Effector CD4-positive, alpha-beta T cell (primary cell): ENCODE results near the gene ALPK3.

Experiments used
- DNase-seq: peaks from one replicate; pipeline ENCODE4 v3.0.0-alpha.2; 2020

ALPK3 gene

DNA sequence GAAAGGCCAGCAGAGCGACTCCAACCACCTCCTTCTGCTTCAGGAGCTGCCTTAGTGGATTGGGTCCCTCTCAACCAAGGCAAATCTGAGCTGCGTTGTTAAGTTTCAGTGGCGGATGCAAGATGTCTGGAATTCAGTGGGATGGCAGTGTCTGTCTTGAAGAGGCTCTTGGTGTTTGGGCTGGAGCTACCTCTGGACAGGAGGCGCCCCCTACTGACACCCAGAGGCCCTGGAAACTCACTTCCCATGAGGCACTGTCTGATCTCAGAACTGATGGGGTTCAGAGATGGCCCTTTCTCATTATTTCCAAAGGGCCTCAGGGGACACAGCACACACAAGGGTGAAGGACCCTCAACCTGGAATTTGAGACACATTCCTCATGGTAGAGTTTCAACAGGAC is 61.3 kb downstream of the ALPK3 start:
- peak; percentile 31 for DNase-seq

DNA sequence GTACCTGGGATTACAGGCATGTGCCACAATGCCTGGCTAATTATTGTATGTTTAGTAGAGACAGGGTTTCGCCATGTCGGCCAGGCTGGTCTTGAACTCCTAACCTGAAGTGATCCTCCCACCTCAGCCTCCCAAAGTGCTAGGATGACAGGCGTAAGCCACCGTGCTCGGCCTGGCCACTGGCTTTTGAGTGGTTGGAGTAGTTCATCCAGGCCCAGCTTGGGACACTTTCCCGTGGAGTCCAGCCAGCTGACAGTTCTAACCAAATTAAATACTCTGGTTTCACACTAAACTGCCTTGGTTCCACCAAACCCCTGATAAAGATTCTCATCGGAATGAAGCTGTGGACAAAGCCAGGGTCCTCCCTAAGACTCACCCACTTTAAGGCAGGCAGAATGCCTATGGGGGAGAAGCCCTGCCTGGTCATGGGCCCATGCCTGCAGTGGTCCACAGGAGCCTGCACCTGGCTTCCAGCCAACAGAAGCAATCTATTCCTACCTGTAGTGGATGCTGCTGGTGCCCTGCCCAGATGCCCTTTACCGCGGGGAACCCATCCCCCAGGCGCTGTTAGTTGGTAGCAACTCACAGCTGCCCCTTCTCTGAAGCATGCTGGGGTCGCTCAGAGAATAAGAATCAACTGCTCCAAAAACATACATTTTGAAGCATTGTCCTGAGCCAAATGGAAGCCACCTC is 62.1 kb downstream of the ALPK3 start:
- no peak for DNase-seq

- no peak for DNase-seq
These were observed 62.9 kb downstream of the ALPK3 start for GRCh38 chr15:84880007-84880406.

- no peak for DNase-seq
These were observed 63.8 kb downstream of the ALPK3 start for GRCh38 chr15:84880822-84881519.

DNA sequence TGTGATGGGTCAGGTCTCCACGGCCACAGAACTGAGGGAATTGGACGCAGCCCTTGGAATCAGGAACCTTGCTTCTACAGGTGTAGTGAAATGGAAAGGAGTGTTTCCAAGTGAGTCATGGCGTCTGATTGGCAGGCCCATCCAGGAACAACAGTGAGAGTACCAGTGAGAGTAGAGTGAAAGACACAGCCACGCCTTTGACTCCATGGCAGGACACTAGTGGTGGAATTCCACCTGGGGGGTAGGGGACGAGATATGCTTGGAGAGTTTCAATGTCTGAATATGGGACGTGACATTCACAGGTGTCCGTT is 64.3 kb downstream of the ALPK3 start:
- no peak for DNase-seq

DNA sequence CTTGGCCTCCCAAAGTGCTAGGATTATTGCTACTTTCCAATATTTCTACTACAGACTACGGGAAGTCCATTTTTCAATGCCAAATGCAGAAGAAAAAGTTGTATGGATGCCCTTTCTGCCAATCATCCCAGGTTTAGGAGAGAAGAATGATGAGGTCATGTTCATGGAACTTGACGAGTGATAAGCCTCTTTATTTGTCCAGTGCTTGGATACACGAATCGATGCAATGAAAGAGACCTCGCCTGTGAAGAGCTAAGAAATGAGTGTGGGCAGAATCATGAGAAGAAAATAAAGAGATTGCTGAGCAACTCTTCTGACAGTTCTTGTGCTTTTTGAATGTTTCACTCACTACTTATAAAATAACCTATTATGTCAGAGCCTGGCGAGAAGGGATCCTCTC is 66.3 kb downstream of the ALPK3 start:
- DNase-seq, result no peak

DNA sequence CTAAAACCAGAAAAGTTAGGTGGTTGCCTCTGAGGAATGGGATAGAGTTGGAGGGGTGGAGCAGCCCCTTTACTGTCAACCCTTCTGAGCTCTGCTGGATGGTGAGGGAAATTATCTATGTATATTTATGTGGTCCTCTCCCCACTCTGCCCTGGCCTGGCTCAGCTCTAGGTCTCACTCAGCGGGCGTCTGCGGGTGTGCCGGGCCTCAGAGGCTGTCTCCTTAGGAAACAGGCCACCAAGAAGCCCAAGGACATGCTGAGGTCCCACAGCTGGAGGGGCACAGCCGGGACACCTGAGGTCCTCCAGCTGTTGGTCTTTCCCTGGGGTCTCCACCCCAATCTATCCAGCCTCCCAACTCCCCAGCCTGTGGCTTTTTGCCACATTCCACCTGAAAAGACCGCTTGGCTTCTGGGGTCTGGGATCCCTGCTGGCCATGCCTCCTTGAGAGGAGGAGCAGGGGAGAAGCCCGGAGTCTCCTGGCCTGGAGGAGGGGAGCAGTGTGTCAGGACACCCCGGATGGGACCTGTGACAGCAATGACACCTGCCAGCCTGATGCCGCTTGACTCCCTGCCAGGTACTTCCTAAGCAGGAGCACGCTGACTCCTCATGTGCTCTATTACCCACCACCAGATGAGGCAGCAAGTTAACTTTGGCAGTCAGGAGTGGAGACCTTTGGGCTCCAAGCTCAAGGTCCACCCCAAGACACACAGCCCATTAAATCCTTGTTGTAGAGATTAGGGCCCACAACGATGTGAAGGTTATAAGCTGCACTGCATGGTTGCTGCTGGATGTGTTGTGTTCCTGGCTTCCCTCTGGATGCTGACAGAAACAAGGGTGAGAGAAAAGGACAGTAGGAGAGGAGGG is 67.0 kb downstream of the ALPK3 start, which contains the start of gene SLC28A1:
Gene SLC28A1, plus strand, starts transcription at position 747 of the 866 bp plus-strand sequence. CDS start 3,099 bp downstream, outside the sequence.
- DNase-seq, result no peak

DNA sequence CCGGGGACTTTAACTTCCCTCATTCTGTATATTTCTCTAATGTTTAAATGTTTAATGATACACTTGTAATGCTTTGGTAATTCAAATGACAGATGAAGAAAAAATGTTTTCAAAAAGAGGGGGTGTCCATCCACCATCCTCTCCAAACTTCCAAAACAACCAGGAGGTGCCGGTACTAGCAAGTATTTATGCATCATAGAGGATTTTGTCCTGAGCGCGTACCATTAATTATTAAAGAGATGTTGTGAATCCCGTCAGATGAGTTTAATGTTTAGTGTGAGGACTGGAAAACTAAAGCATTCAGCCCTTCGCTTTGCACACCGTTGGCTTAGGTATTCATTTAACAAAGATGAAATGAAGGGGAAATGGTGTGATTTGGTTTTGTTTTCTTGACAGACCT is 68.6 kb downstream of the ALPK3 start:
- DNase-seq, result no peak

DNA sequence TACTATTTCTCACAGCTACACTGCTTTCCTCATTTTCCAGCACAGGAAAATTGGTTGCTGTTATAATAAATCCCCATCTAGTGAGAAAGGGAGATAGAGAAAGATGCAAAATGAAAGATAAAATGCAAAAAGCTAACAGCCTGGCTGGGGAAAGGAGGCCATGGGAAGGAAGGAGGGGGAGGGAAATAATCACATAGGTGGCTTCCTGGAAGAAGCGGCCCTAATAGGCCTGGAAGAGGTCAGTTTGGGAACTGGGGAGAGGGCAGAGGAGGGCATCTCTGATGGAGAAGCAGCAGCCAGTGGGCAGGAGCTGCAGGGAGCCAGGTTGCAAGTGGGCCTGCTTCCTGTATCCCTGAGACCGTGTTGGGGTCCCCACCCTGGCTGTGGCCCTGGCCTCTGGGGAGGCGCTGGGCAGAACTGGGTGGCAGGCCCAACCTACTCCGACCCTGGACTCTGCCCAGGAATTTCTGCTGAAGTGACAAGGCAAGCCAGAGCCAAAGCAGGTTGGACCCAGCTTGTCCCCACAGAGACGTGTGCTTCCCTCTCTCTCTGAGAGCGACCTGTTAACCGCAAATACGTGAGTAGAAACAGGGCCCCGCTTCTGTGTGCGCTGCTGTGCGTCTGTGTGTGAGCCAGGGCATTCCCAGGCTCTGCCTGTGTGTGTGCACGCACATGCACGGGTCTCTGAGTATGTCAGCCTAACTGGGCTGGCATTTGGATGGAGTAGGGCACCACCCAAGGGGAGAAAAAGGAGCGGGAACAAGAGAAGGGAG is 69.2 kb downstream of the ALPK3 start:
- no peak for DNase-seq

GRCh38 chr15:84886984-84887299 is 69.8 kb downstream of the ALPK3 start:
- no peak for DNase-seq

GRCh38 chr15:84887938-84888337 is 70.8 kb downstream of the ALPK3 start:
- no peak for DNase-seq

DNA sequence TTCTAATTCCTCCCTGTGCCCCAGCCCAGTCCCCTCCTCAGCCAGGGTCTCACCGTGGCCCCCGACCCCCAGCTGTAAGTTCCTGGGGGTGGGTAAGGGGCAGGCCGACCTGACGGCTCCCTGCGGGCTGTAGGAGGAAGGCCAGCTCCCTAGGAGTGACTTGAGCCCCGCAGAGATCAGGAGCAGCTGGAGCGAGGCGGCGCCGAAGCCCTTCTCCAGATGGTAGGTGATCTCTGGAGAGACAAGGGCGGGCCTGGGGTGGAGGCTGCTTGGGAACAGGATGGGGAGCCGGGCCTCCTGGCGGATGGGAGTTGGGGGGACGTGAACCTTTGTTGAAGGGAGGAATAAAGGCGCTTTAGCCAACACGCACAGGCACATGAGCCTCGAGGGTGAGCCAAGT is 71.5 kb downstream of the ALPK3 start:
- no peak for DNase-seq

- no peak for DNase-seq
These were observed 72.3 kb downstream of the ALPK3 start for GRCh38 chr15:84889313-84889990.

DNA sequence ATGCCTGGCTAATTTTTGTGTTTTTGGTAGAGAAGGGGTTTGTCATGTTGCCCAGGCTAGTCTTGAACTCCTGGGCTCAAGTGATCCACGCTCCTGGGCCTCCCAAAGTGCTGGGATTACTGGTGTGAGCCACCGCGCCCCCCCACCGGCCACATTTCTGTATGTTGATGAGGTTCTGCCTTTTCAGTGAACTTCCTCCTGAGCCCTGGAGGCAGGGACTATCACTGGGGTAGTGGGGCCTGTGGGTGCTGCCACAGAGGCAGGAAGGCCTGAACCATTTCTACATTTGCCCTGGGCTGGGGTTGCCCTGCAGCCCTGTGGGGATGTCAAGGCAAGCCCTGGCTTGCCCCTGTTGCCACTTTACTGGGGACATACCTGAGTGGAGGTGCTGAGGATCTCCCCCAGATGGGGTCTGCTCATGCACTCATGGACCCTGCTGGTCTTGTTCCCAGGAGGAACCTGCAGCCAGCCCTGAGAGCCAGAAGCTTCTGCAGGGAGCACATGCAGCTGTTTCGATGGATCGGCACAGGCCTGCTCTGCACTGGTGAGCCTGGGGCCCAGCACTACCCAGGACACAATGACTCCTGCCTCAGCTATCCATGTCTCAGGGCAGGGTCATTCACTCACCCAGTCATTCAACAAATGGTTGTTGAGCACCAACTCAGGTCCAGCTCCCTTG is 73.0 kb downstream of the ALPK3 start:
- no peak for DNase-seq

- DNase-seq, result no peak
These were observed 73.6 kb downstream of the ALPK3 start for GRCh38 chr15:84890670-84891162.

- no peak for DNase-seq
These were observed 74.2 kb downstream of the ALPK3 start for GRCh38 chr15:84891339-84891738.

DNA sequence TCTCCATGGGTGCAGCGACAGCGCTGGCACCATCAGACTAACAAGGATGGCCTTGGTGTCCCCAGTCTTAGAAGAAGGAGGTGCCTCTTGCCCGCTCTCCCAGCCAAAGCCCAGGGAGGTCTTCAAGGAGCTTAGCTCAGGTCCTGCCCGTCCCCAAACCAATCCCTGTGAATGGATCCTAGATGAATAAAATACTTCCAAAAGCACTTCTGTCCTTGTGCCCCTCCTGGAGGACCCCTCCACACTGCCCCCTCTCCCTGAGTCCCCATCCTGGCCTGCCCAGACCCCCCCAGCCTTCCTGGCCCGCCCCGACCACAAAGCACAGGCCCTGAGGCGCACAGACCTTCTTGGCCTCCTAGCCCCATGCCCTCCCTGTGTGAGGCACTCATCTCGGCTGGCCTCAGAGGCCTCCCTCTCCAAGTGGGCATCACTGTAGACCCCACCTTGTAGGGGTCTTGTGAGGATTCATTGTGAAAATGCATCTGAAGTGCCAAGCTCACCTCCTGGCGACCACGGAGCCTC is 75.7 kb downstream of the ALPK3 start:
- no peak for DNase-seq

- DNase-seq, result no peak
These were observed 76.5 kb downstream of the ALPK3 start for GRCh38 chr15:84893607-84894006.

DNA sequence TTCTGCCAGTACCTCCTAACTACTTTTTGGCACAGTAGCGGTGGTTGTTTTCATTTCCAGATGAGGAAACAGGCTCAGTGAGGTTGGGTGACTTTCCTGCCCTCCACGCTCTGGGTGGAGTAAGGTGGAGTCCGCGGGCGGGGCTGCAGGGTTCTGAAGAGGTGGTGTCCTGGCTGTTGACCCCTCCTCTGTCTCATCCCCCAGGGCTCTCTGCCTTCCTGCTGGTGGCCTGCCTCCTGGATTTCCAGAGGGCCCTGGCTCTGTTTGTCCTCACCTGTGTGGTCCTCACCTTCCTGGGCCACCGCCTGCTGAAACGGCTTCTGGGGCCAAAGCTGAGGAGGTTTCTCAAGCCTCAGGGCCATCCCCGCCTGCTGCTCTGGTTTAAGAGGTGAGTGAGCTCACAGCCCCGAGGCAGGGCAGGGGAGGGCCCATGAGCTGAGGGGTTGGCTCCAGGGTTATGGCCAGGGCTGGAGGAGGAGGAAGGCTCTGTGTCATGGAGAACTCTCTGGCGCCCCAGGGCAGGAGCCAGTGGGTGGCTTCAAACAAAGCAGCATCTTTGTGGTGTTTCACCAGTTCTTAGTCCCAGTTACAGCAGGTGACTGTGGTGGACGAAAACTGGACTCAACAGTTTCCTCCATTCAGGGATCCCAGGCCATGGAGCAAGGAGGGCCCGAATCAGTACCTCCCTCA is 77.7 kb downstream of the ALPK3 start:
- DNase-seq, result no peak

DNA sequence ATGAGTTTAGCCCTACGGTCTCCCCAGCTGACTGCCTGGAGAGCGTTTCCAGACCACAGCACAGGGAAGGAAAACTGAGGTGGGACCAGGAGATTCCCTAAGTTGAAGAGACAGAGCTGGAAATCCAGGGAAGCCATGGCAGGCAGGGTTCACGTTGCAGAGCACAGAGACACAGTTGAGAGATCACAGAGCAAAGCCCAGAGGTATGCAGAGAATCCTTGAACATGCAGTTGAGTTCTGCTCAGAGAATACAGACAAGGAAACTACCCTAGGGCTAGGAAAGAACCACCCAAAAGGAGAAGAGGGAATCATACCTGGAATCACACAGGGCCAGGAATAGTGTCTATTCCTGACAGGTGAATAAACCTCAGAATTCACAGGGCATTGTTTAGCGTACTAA is 81.6 kb downstream of the ALPK3 start:
- DNase-seq, result no peak

- no peak for DNase-seq
These were observed 82.6 kb downstream of the ALPK3 start for GRCh38 chr15:84899750-84900149.
